SKM-1 (cell line): ENCODE measurements around the gene GATA6.
"Not testable (repeated sequence)": the region's sequence is repeated elsewhere in the genome, so short reads cannot be mapped to it uniquely, and the experiment has no call there.

Source experiments
- DNase-seq: peaks from one replicate; lab custom pipeline; 2025; ENCODE audit not compliant: unreplicated experiment; lab: John Stamatoyannopoulos, UW

Gene GATA6

DNA sequence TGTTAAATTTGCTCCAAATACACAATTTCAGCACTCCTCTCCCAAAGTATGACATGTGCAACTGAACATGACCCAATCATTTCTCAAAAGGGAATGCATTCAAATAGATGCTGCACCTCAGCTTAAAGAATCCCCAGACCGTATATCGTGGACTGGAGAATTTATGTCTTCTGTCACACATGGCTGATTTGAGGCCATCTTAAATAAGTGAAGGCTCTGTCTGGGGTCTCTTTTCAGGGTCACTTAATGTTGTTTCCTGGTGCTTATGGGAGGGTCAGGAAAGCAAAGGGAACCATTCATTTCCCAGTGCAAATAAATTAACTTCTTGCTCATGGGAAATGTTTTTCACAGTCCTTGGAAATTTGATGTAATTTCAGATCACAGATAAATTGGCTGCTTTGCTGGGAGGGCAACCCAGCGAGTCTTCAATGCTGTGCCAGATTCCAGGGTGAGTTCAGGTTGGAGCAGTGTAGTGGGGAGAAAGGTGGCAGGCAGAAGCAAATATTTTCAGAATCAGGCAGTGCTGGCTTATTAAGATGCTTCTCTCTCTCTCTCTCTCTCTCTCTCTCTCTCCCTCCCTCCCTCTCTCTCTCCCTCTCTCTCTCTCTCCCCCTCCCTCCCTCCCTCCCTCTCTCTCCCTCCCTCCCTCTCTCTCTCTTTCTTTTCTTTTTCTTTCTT, 34.3 kb downstream of the GATA6 start:
- no peak for DNase-seq

DNA sequence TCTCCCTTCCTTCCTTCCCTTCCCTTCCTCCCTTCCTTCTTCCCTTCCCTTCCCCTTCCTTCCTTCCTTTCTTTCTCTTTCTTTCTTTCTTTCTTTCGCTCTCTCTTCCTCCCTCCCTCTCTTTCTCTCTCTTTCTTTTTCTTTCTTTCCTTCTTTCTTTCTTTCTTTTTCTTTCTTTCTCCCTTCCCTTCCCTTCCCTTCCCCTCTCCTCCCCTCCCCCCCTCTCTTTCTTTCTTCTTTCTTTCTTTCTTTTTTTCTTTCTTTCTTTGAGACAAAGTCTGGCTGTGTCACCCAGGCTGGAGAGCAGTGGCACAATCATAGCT, 34.8 kb downstream of the GATA6 start:
- no peak for DNase-seq

DNA sequence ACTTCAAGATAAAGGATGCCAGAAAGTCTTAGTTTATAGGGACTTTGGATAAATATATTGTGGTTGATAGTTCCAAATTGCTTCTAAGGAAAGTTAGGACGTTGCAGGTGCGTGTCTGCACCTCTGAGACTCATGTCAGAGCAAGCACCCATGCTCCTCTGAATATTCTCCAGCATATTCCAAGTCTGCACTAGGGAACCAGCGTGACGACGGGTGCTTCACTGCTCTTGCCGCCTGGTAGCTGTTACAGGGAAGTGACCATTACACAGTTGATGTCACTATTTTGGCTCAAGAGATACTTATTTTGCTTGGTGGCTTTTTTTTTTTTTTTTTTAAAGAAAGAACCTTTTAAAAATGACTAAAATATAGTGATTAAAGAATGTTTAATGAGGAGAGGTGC, 35.6 kb downstream of the GATA6 start:
- DNase-seq, result no peak

DNA sequence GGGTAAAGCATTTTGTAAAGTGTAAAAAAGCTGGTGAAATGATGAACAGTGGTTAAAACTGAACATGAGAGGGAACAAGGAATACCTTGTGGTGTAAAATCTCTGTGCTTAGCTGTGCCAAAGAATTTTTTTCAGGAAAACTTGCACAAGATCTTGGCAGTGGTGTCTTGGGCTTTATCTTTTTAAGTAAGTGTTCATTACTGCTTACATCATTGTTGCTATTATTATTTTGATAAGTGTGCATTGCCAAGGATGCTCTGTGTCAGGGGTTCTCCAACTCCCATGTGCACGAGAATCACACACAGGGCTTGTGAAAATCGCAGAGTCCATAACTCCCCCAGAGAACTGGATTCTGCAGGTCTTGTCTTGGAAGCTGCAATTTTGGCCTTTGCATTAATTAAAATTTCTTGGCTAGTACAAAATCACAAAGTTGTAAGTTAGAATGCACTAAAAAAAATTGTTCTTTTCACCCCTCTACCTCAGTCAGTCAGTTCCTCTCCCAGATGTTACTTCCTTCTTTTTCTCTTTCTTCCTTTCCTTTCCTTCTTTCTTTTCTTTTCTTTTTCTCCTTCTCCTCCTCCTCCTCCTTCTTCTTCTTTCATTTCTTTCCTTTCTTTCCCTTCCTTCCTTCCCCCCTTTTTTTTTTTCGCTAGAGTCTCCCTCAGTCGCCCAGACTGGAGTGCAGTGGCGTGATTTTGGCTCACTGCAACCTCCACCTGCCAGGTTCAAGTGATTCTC, 37.8 kb downstream of the GATA6 start:
- no peak for DNase-seq

DNA sequence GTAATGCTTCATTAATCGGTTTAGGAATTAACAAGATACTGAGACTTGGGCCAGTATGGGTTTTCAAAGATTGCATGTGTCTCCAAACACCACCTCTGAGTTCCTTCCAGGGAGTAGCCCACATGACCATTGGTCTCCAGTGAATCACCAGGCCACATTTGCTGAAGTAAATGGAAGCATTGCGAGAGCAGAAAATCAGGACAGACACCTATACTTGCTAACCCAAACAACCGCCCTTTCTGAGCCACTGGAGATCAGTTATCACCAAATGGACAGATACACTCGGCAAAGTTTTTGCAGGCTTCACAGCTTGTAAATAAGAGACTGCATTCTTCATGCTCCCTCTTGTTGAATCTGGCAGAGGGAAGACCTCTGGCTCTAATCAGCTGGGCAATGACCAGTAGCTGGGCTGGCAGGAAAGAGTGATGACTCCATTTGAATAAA, 40.9 kb downstream of the GATA6 start:
- DNase-seq, result no peak

DNA sequence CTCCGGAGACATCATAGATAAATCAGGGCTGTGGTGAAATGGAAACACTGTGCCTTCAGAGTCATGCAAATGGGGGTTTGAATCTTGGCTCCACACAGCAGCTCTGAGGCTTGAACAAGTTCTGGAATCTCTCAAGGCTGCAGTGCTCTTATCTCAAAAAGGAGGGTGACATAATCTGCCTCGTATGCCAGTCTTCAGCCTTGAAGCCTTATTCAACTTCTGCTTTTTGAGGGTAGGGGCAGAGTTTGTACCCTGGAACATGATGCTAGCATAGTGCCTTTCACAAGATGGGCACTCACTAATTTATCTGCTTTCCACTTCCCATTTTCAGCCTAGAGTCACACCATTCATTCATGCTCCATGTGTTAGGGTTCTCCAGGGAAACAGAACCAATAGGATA, 42.3 kb downstream of the GATA6 start:
- peak; percentile 75 for DNase-seq

DNA sequence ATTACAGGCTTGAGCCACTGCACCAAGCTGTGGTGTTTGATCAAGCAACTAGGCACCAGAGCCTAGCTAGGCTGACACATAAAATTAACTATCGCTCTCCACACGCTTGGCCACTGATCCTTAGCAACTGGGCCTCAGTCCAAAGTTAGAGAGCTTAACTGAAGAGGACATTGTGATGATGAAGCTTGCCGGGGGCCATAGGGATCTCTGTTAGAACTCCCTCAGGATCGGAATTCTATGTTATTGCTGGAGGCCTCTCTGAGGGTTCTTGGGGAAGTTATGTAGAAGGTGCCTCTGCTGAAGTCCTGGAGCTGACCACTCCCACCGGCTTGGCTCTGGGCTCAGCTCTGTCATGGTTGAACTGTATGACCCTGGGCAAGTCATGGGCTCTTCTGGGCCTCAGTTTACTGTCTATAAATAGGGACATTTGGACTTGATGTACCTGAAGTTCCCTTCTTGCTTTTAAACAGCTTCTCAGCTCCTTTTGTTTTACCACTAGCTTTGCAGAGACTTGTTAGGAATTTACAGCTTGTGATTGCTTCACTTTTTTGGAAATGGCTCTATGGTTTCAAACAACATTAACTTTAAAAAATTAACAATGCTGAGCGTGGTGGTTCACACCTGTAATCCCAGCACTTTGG, 44.1 kb downstream of the GATA6 start:
- DNase-seq, result no peak

DNA sequence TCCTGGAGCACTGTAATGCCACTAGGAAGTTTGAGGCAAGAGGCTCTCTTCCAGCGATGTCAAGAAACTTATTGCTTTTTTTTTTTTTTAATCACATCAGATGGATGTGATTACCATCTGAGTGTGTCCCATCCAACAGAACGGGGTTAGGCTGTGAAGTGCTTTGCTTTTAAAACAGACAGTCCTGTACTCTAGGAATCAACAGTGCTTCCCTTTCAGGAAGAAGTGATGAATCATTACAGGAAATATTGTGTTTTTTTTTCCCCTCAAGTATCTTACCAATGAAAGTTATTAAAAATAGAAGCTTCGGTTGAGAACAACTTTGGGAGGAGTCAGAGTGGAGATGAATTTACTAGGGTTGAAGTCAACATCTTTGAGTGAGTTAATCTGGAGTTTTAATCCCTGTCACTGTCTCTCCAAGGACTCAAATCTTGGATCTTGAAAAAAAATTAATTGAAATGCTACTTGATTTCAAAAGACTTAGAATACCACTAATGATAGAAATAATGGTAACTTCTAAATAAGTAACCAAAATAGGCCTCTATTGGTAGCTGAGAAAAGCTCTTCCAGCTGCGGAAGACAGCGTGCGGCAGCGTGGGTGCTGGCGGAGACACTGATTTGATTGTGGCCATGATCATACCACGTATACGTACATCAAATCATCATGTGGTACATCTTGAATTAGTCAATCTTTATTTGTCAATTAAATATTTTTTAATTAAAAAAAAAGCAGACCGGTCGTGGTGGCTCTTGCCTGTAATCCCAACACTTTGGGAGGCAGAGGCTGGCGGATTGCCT, 45.5 kb downstream of the GATA6 start:
- no peak for DNase-seq

DNA sequence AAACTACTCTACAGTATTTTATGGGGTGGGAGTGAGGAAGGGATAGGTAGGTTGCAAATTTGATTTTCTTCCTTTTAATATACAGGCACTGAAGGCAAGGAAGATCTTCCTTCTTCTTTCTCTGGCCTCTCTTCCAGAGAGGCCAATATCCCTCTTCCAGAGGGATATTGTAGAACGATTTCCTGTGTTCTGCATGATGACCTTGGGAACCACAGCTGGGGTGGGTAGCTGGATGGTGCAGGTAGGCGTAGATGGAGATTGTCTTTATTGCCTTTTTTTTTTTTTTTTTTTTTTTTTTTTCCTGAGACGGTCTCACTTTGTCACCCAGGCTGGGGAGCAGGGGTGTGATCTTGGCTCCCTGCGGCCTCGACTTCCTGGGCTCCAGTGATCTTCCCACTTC, 49.4 kb downstream of the GATA6 start:
- no peak for DNase-seq

DNA sequence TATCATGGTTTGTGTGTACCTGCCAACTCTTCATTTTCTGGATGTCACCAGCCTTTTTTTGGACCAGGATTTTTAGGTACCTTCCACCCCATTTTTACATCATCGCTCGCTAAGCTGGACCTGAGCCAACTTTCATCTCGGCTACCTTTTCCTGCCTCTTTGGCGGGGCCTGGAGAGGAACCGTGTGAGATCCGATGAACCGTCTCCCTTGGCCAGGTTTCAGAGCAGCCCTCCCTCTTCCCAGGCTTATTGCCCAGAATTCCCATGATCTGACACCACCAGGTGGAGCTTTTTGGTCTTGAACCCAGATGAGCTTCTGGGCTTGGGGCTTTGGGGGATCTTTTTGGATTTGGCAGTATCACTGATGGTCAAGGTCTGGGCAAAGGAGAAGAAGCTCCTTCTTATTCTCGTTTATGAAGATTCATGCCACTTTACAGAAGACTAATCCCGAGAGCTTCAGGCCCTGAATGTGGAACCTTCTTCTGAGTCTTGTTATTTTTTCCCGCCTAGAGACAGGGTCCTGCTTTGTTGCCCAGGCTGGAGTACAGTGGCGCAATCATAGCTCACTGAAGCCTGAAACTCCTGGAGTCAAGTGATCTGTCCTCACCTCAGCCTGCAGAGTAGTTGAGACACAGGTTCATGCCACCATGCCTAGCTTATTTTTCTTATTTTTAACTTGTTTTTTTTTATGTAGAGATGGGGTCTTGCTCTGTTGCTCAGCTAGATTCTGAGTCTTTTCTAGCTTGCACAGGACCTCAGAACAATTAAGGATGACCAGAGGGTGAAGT, 50.4 kb downstream of the GATA6 start:
- no peak for DNase-seq

DNA sequence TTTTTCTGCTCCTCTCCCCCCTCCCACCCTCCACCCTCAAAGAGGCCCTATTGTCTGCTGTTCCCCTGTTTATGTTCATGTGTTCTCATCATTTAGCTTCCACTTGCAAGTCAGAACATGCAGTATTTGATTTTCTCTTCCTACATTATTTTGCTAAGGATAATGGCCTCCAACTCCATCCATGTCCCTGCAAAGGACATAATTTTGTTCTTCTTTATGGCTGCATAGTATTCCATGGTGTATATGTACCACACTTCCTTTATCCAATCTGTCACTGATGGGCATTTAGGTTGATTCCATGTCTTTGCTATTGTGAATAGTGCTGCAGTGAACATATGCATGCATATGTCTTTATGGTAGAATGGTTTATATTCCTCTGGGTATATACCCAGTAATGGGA, 51.2 kb downstream of the GATA6 start:
- DNase-seq, result not testable (repeated sequence)

DNA sequence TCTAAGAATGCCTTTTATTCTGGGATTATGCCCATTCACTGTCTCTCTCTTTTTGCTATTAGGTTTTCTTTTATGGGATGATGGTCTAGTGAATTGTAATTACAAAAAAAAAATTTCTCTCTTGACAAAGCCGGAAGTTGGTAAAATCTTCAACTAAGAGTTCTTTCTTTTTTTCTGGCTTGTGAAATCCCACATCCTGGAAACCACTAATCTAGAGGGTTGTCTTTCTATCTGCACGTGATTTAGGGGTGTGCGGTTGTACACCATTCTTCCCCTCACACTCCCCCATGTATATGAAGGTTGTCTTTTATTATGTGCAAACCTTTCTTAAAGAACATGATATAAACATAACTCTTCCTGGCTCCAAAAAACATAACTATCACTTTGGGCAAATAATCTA, 52.0 kb downstream of the GATA6 start:
- peak; percentile 50 for DNase-seq

DNA sequence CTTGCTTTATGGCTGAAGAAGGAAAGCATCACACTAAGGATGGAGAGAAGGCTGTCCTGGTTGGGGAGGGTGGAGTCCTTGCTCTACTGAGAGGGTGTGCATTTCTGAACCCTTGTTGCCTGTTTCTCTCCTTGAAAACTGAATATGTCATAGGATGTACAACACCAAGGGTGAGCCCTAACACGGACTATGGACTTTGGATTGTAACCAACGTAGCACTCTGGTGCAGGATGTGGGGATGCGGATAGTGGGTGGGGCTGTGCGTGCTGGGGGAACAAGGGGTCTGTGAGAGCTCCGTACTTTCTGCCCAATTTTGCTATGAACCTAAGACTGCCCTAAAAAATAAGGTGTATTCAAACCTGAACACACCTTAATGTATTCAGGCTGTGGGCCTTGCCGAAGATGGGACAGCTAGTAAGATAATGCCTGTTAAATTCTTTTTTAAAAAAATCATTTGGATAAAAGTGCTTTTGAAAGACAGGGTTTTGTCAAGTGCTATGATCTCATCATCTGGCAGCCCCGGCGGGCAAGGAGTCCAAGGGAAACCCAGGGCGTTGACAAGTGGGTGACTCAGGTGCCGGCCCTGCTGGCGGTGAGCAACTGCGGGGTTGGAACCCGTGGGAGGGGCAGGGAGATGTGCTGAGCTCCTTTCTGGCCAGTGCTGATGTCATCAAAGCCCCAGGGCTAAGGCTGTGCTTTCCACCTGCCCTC, 54.0 kb downstream of the GATA6 start:
- DNase-seq, result no peak

DNA sequence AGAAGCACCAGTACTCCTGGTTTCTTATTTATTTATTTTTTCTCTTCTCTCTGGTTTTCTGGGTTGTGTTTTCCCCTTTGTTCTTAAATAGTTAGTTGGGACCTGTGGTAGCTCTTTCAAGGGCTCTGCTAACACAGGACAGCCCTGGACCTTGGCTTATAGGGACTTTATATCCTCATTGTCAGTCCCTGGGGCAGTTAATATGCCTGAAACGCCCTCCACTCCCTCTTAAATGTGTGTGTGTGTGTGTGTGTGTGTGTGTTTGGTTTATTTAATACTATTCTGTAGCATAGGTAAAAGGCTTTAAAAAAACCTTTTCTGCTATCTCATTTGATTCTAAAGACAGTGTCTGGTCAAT, 54.6 kb downstream of the GATA6 start:
- no peak for DNase-seq

DNA sequence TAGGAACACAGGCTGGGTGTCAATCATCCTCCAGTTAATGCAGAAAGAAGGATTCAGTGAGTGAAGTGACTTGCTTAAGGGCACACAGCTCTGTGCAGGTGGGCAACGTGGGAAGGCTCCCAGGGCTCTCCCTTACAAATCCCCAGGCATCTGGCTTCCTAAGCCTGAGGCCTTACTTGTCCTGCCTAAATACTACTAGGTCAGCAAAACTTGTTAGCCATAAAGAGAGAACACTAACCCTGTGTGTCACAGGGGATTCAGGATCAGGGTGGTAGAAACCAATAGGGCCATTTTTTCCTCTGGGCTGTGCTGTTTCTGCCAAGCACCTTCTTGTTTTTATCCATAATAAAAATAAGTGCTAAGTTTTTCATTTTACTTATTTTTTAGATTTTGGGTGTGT, 55.0 kb downstream of the GATA6 start:
- no peak for DNase-seq

DNA sequence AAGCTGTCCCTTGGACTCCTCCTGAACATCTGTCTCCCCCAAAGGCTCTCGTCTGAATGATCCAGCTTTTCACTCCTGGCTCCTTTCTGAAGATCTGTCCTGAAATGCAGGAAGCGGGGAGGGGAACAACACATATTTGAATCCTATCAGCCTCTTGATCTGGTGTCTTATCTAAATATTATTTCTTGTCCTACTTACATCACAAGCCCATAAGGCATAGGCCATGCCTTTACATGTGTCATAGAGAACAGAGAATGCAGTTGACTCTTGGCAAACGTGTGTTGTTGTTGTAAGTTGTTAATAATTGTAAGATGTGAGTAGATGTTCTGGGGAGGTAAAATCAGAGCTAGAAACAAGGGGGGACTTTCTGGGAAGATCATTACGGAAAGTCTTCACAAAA, 57.4 kb downstream of the GATA6 start:
- DNase-seq, result no peak

DNA sequence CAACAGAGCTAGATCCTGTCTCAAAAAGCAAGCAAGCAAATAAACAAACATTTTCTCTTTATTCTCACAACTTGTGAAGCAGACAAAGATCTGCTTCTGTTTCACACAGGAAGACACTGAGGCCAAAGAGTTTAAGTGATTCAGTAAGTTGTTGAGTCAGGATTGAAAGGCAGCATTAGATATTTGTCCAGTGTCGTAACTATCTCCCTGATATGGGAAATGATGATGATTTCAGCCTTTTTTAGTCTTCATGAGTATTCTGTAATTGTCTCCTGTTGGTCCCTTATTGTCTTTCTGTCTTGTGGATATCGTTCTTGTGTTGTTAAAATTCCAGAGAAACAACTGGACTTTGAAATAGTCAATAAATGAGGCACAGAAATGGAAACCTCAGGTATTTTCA, 59.6 kb downstream of the GATA6 start:
- DNase-seq, result no peak

DNA sequence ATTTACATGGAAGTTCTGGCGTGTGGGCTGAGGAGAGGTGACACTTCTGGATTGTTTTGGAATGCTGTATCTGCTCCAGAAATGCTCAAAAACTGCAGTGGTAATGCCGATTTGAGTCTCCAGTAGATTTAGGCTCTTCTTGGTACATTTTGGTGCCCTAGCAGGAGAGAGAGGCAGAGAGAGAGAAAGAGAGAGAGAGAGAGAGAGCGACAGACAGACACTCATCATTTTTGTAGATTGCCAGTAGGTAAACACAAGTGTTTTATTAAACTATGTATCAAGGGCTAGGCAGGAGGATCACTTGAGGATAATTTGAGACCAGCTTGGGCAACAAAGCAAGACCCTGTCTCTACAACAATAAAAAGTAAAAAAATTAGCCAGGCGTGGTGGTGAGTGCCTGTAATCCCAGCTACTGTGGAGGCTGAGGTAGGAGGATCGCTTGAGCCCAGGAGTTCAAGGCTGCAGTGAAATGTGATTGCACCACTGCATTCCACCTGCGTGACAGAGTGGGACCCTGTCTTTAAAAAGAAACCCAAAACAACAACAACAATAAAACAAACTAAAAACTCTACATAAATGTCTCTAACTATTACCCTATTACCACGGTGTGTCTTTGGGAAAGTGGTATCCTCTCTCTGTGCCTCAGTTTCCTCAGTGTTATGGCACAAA, 60.2 kb downstream of the GATA6 start:
- no peak for DNase-seq

DNA sequence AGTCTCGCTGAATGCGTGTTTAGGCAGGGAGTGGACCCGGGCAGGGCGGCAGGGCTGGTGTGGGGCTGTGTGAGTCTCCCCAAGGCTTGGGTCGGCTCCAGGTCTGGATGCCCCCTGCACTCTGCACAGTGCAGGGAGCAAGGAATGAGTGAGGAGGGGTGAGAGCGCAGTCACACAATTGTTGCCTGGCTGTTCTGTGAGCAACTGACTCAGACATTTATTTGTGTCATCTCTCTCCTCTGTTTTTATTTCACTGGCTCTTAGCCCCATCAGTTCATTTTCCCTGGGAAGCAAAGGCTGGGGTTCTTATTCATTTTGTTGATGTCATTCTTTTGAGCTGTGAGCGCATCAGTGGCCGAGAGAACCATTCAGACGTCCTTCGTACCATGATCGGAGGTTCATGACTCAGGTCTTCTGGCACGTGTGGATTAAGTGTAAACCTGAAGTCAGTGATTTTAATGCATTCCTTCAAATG, 61.1 kb downstream of the GATA6 start:
- no peak for DNase-seq

DNA sequence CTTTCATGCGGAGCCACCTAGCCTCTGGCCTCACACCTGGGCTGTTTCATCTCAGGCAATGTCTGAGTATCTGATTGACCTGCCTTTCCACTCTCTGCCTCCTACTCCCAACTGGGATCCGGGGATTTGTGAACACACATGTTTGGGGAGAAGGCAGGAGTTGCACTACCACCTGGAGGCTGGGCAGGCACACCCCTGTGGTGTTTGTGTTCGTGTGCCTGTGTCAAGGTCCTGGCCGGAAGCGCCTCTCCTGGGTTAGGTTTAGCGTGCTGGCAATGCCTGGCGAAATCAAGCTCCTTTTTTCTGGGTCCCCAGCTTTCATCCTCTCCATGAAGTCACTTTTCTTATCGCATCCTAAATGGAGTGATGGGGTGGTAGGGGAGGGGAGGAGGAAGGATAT, 63.9 kb downstream of the GATA6 start:
- DNase-seq, result no peak
